Choroid plexus epithelial cell (primary cell): Measurements from ENCODE around the gene CHST11.

Source experiments
- DNase-seq: peaks from one replicate; pipeline ENCODE4 v3.0.0-alpha.2; 2010; ENCODE audit warnings: low read depth
- H3K4me3 ChIP-seq: 2 replicates; pipeline ENCODE4 v1.5.1; 2011; ENCODE audit warnings: low read depth, mild to moderate bottlenecking, control low read depth, low read length, moderate library complexity
- CTCF ChIP-seq: conservative IDR thresholded peaks from 2 replicates; pipeline ENCODE4 v1.5.1; 2011; ENCODE audit warnings: low read depth, mild to moderate bottlenecking, control low read depth, inconsistent platforms, low read length, moderate library complexity

CHST11 gene

GRCh38 chr12:104677441-104678089 lies 220.8 kb downstream of the CHST11 start:
- no peak for DNase-seq
- no peak for TF ChIP-seq CTCF
- no peak overlapping the region for H3K4me3 ChIP-seq

GRCh38 chr12:104680070-104680469 lies 223.3 kb downstream of the CHST11 start:
- TF ChIP-seq CTCF = peak; percentile 68
- peak; percentile 60 for DNase-seq
- H3K4me3 ChIP-seq = no peak overlapping the region

GRCh38 chr12:104680491-104680890 lies 223.7 kb downstream of the CHST11 start:
- DNase-seq = no peak
- TF ChIP-seq CTCF = no peak
- no peak overlapping the region for H3K4me3 ChIP-seq

GRCh38 chr12:104681012-104681690 lies 224.4 kb downstream of the CHST11 start:
- DNase-seq = no peak
- no peak for TF ChIP-seq CTCF
- H3K4me3 ChIP-seq = no peak overlapping the region

- no peak for TF ChIP-seq CTCF
- DNase-seq = no peak
- no peak overlapping the region for H3K4me3 ChIP-seq
Observed at GRCh38 chr12:104682790-104683279, 226.1 kb downstream of the CHST11 start.

- no peak overlapping the region for H3K4me3 ChIP-seq
- TF ChIP-seq CTCF = no peak
- DNase-seq = peak; percentile 28
Observed at GRCh38 chr12:104683831-104684503, 227.2 kb downstream of the CHST11 start.

GRCh38 chr12:104684884-104685283 lies 228.1 kb downstream of the CHST11 start:
- TF ChIP-seq CTCF = no peak
- H3K4me3 ChIP-seq = no peak overlapping the region
- peak; percentile 57 for DNase-seq
